HEK293 (cell line): ENCODE measurements around the gene TBX6.

Experiments used
- FEZF1 ChIP-seq: fragments of 450-650 bp; formaldehyde crosslinking; IDR thresholded peaks from 2 replicates; pipeline ENCODE4 v1.5.1; 2016; ENCODE audit warnings: missing biosample characterization, missing genetic modification characterization
- KLF1 ChIP-seq: fragments of 450-650 bp; formaldehyde crosslinking; IDR thresholded peaks from 2 replicates; pipeline ENCODE4 v1.5.1; 2016; ENCODE audit warnings: missing biosample characterization, missing genetic modification characterization
- KLF10 ChIP-seq: fragments of 450-650 bp; IDR thresholded peaks from 2 replicates; pipeline ENCODE4 v1.5.1; 2018; ENCODE audit warnings: missing biosample characterization, mild to moderate bottlenecking, missing genetic modification characterization
- KLF16 ChIP-seq: fragments of 450-650 bp; formaldehyde crosslinking; IDR thresholded peaks from 2 replicates; pipeline ENCODE4 v1.5.1; 2017; ENCODE audit warnings: missing biosample characterization, missing genetic modification characterization
- MZF1 ChIP-seq: fragments of 450-650 bp; formaldehyde crosslinking; IDR thresholded peaks from 2 replicates; pipeline ENCODE4 v1.5.1; 2017; ENCODE audit warnings: missing biosample characterization, missing genetic modification characterization, borderline replicate concordance
- OSR2 ChIP-seq: fragments of 450-650 bp; formaldehyde crosslinking; IDR thresholded peaks from 2 replicates; pipeline ENCODE4 v1.5.1; 2016; ENCODE audit warnings: missing biosample characterization, missing genetic modification characterization
- PATZ1 ChIP-seq: fragments of 450-650 bp; formaldehyde crosslinking; IDR thresholded peaks from 2 replicates; pipeline ENCODE4 v1.5.1; 2016; ENCODE audit warnings: missing biosample characterization, missing genetic modification characterization
- SP2 ChIP-seq: fragments of 450-650 bp; formaldehyde crosslinking; IDR thresholded peaks from 2 replicates; pipeline ENCODE4 v1.5.1; 2016; ENCODE audit warnings: missing biosample characterization, missing genetic modification characterization
- ZEB2 ChIP-seq: fragments of 450-650 bp; formaldehyde crosslinking; IDR thresholded peaks from 2 replicates; pipeline ENCODE4 v1.5.1; 2016; ENCODE audit warnings: missing biosample characterization, missing genetic modification characterization
- ZNF112 ChIP-seq: fragments of 450-650 bp; formaldehyde crosslinking; IDR thresholded peaks from 2 replicates; pipeline ENCODE4 v1.5.0; 2017; ENCODE audit warnings: missing biosample characterization, missing genetic modification characterization
- ZNF132 ChIP-seq: fragments of 450-650 bp; formaldehyde crosslinking; IDR thresholded peaks from 2 replicates; pipeline ENCODE4 v1.5.1; 2017; ENCODE audit warnings: missing biosample characterization, missing genetic modification characterization, borderline replicate concordance
- ZNF138 ChIP-seq: fragments of 450-650 bp; formaldehyde crosslinking; IDR thresholded peaks from 2 replicates; pipeline ENCODE4 v1.5.1; 2016; ENCODE audit warnings: missing biosample characterization, missing genetic modification characterization, borderline replicate concordance
- ZNF146 ChIP-seq: fragments of 450-650 bp; formaldehyde crosslinking; IDR thresholded peaks from 2 replicates; pipeline ENCODE4 v1.5.1; 2016; ENCODE audit warnings: missing biosample characterization, missing genetic modification characterization
- ZNF169 ChIP-seq: fragments of 450-650 bp; formaldehyde crosslinking; IDR thresholded peaks from 2 replicates; pipeline ENCODE4 v1.5.1; 2016; ENCODE audit warnings: missing biosample characterization, missing genetic modification characterization
- ZNF19 ChIP-seq: fragments of 450-650 bp; formaldehyde crosslinking; IDR thresholded peaks from 2 replicates; pipeline ENCODE4; 2016; ENCODE audit warnings: missing biosample characterization, missing genetic modification characterization, low read depth
- ZNF2 ChIP-seq: fragments of 450-650 bp; formaldehyde crosslinking; IDR thresholded peaks from 2 replicates; pipeline ENCODE4 v1.5.1; 2016; ENCODE audit warnings: missing biosample characterization, missing genetic modification characterization
- ZNF350 ChIP-seq: fragments of 450-650 bp; formaldehyde crosslinking; IDR thresholded peaks from 2 replicates; pipeline ENCODE4 v1.5.0; 2017; ENCODE audit warnings: missing biosample characterization, mild to moderate bottlenecking, missing genetic modification characterization
- ZNF362 ChIP-seq: fragments of 450-650 bp; formaldehyde crosslinking; IDR thresholded peaks from 2 replicates; pipeline ENCODE4 v1.5.1; 2016; ENCODE audit warnings: missing biosample characterization, missing genetic modification characterization
- ZNF391 ChIP-seq: fragments of 450-650 bp; formaldehyde crosslinking; IDR thresholded peaks from 2 replicates; pipeline ENCODE4 v1.5.1; 2016; ENCODE audit warnings: low read depth, missing biosample characterization, missing genetic modification characterization, borderline replicate concordance
- ZNF404 ChIP-seq: fragments of 450-650 bp; formaldehyde crosslinking; IDR thresholded peaks from 2 replicates; pipeline ENCODE4 v1.5.1; 2017; ENCODE audit warnings: missing biosample characterization, missing genetic modification characterization
- ZNF549 ChIP-seq: fragments of 450-650 bp; IDR thresholded peaks from 2 replicates; pipeline ENCODE4 v1.5.1; 2018; ENCODE audit warnings: missing biosample characterization, missing genetic modification characterization, mild to moderate bottlenecking, inconsistent platforms, moderate library complexity
- ZNF596 ChIP-seq: fragments of 450-650 bp; IDR thresholded peaks from 2 replicates; pipeline ENCODE4 v1.5.0; 2018; ENCODE audit warnings: missing biosample characterization, mild to moderate bottlenecking, missing genetic modification characterization, moderate library complexity
- ZNF639 ChIP-seq: fragments of 450-650 bp; formaldehyde crosslinking; IDR thresholded peaks from 2 replicates; pipeline ENCODE4 v1.5.1; 2016; ENCODE audit warnings: missing biosample characterization, missing genetic modification characterization
- ZNF658 ChIP-seq: fragments of 450-650 bp; formaldehyde crosslinking; IDR thresholded peaks from 2 replicates; pipeline ENCODE4; 2016; ENCODE audit warnings: missing biosample characterization, missing genetic modification characterization
- ZNF670 ChIP-seq: fragments of 450-650 bp; formaldehyde crosslinking; IDR thresholded peaks from 2 replicates; pipeline ENCODE4 v1.5.1; 2016; ENCODE audit warnings: missing biosample characterization, missing genetic modification characterization, low read depth
- ZNF76 ChIP-seq: fragments of 450-650 bp; formaldehyde crosslinking; IDR thresholded peaks from 2 replicates; pipeline ENCODE4; 2016; ENCODE audit warnings: low read depth, missing biosample characterization, missing genetic modification characterization, borderline replicate concordance
- ZNF837 ChIP-seq: fragments of 450-650 bp; formaldehyde crosslinking; IDR thresholded peaks from 2 replicates; pipeline ENCODE4 v1.5.1; 2016; ENCODE audit warnings: missing biosample characterization, missing genetic modification characterization
- TF ChIP-seq, protein P1 (sequence below): fragments of 450-650 bp; formaldehyde crosslinking; optimal IDR thresholded peaks from 2 replicates; pipeline ENCODE3; 2016; ENCODE audit warnings: missing biosample characterization, mild to moderate bottlenecking, missing genetic modification characterization
- TF ChIP-seq, protein P2 (sequence below): fragments of 450-650 bp; formaldehyde crosslinking; IDR thresholded peaks from 2 replicates; pipeline ENCODE4 v1.5.1; 2016; ENCODE audit warnings: missing biosample characterization, missing genetic modification characterization
- TF ChIP-seq, protein P3 (sequence below): fragments of 450-650 bp; formaldehyde crosslinking; IDR thresholded peaks from 2 replicates; pipeline ENCODE4 v1.5.1; 2016; ENCODE audit warnings: missing biosample characterization, missing genetic modification characterization, low read depth

Gene TBX6

DNA sequence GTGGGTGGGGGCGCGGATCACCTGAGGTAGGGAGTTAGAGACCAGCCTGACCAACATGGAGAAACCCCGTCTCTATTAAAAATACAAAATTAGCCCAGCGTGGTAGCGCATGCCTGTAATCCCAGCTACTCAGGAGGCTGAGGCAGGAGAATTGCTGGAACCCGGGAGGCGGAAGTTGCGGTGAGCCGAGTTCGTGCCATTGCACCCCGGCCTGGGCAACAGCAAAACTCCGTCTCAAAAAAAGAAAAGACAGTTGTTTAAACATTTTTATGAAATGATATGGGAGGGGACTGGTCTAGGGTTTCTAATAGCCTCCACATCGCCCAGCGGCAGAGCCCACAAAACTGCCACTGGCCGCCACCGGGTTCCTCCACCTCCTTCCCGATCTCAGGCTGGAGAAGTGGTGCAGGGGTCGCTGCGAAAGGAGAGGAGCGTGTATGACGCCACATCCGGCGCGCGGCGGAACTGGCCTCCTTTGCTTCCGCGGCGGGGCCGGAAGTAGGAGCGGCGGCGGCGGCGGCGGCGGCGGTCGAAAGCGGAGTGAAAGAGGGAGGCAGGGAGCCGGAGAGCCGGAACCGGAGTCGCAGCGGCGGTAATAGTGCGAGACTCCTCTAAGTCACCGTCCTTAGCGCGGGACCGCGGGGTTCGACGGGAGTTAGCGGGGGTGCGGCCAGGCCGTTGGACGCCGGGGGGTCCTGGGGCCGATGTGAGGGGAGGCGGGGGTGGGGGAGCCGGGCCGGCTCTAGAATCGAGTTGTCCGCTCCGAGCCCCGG lies 16.0 kb downstream of the TBX6 start, which contains the start of gene PPP4C (continued):
- TF ChIP-seq, protein P1, sequence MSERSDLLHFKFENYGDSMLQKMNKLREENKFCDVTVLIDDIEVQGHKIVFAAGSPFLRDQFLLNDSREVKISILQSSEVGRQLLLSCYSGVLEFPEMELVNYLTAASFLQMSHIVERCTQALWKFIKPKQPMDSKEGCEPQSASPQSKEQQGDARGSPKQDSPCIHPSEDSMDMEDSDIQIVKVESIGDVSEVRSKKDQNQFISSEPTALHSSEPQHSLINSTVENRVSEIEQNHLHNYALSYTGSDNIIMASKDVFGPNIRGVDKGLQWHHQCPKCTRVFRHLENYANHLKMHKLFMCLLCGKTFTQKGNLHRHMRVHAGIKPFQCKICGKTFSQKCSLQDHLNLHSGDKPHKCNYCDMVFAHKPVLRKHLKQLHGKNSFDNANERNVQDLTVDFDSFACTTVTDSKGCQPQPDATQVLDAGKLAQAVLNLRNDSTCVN (tag by site-specific recombination): peak; percentile 63
- TF ChIP-seq, protein P2, sequence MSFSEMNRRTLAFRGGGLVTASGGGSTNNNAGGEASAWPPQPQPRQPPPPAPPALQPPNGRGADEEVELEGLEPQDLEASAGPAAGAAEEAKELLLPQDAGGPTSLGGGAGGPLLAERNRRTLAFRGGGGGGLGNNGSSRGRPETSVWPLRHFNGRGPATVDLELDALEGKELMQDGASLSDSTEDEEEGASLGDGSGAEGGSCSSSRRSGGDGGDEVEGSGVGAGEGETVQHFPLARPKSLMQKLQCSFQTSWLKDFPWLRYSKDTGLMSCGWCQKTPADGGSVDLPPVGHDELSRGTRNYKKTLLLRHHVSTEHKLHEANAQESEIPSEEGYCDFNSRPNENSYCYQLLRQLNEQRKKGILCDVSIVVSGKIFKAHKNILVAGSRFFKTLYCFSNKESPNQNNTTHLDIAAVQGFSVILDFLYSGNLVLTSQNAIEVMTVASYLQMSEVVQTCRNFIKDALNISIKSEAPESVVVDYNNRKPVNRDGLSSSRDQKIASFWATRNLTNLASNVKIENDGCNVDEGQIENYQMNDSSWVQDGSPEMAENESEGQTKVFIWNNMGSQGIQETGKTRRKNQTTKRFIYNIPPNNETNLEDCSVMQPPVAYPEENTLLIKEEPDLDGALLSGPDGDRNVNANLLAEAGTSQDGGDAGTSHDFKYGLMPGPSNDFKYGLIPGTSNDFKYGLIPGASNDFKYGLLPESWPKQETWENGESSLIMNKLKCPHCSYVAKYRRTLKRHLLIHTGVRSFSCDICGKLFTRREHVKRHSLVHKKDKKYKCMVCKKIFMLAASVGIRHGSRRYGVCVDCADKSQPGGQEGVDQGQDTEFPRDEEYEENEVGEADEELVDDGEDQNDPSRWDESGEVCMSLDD (tag by site-specific recombination): no peak
- TF ChIP-seq SP2 (tag by site-specific recombination) (peak; percentile 88), ZNF658 (tag by site-specific recombination) (no peak), PATZ1 (tag by site-specific recombination) (peak; percentile 55), ZNF362 (no peak), KLF10 (peak; percentile 64), ZNF596 (tag by site-specific recombination) (no peak), ZNF169 (tag by site-specific recombination) (no peak), ZNF138 (tag by site-specific recombination) (no peak), MZF1 (tag by site-specific recombination) (no peak), KLF1 (tag by site-specific recombination) (no peak), ZNF391 (tag by site-specific recombination) (no peak), ZNF19 (tag by site-specific recombination) (no peak), ZNF76 (tag by site-specific recombination) (no peak; the same call in 1 of the 2 replicates), ZNF549 (tag by site-specific recombination) (no peak), ZNF112 (tag by site-specific recombination) (no peak), ZNF132 (tag by site-specific recombination) (no peak), FEZF1 (tag by site-specific recombination) (no peak), ZEB2 (tag by site-specific recombination) (peak; percentile 68), ZNF639 (tag by site-specific recombination) (0 out of 2 replicates have a peak, but pooled peaks have one; percentile 37), ZNF350 (tag by site-specific recombination) (no peak), OSR2 (tag by site-specific recombination) (no peak; the same call in 1 of the 2 replicates), ZNF2 (tag by site-specific recombination) (peak; percentile 51; the same call in 1 of the 2 replicates), ZNF404 (tag by site-specific recombination) (no peak), ZNF837 (no peak), ZNF670 (tag by site-specific recombination) (no peak), ZNF146 (no peak), KLF16 (tag by site-specific recombination) (no peak; the same call in 1 of the 2 replicates)
- TF ChIP-seq, protein P3, sequence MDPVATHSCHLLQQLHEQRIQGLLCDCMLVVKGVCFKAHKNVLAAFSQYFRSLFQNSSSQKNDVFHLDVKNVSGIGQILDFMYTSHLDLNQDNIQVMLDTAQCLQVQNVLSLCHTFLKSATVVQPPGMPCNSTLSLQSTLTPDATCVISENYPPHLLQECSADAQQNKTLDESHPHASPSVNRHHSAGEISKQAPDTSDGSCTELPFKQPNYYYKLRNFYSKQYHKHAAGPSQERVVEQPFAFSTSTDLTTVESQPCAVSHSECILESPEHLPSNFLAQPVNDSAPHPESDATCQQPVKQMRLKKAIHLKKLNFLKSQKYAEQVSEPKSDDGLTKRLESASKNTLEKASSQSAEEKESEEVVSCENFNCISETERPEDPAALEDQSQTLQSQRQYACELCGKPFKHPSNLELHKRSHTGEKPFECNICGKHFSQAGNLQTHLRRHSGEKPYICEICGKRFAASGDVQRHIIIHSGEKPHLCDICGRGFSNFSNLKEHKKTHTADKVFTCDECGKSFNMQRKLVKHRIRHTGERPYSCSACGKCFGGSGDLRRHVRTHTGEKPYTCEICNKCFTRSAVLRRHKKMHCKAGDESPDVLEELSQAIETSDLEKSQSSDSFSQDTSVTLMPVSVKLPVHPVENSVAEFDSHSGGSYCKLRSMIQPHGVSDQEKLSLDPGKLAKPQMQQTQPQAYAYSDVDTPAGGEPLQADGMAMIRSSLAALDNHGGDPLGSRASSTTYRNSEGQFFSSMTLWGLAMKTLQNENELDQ (tag by site-specific recombination): no peak
